HuH-7 (cell line): ENCODE results near the gene SYNGR2.

Experiments
- DNase-seq: peaks from one replicate; pipeline ENCODE4 v3.0.0; 2011; ENCODE audit warnings: low spot score

SYNGR2 gene

GRCh38 chr17:78168242-78168902 lies at the start of gene SYNGR2:
Gene SYNGR2 (plus strand): TSS chr17:78168581. CDS start chr17:78168617, 36 bp downstream.
- peak; percentile 93 for DNase-seq

- no peak for DNase-seq
Measured at GRCh38 chr17:78118801-78119241, 49.6 kb upstream of the SYNGR2 start.

GRCh38 chr17:78120537-78120936 lies 47.8 kb upstream of the SYNGR2 start:
- DNase-seq: no peak

- DNase-seq: no peak
Measured at GRCh38 chr17:78120971-78121800, 47.2 kb upstream of the SYNGR2 start.

DNA sequence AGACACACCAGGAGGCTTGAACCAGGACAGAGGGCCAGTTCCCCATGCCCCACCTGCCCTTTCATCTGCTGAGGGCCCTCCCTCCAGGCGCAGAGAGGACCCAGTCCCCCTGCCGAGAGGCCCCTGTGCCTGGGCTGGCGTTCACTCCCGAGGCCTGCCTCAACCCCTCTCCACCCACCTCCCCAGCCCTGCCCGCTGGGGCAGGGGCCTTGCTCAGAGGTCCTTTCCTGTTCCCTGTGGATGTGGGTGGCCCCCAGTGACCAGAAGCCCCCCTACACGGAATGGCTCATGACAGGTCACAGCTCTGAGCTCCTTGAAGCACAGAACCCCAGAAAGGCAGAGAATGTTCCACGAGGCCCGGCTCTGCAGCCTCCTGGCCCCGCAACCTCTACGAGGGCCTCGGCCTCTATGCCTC lies 46.6 kb upstream of the SYNGR2 start:
- no peak for DNase-seq

DNA sequence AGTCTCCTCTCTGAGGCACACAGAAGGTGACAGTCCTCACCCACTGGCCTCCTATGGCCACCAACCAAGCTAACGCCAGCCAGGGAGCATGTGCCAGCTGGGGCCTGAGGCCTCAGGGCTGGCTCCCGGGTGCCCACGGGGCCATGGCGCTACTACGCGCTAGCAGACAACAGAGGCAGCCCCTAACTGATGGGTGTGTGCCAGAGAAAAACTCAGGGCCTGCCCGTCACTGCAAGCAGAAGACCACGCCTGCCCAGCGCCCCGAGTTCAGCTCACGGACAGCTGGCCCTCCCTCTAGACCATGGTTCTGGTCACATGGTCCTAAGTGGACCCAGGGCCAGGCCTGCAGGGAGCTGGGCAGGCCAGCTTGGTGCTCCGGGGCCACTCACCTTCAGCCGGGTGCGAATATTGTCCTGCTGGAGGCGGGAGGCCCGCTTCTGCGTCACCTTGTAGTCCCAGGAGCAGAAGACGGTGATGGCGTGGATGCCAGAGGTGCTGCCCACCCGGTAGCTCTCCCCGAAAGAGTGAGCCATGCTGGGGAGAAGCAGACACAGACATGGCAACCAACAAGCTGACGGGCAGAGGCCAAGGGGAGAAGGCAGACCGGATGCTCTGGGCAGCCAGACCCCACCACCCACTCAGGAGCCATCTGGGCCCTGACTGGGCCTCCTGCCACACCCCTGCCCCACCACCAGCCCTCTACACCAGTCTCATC lies 46.0 kb upstream of the SYNGR2 start:
- DNase-seq: no peak

GRCh38 chr17:78122931-78123249 lies 45.5 kb upstream of the SYNGR2 start:
- DNase-seq: no peak

DNA sequence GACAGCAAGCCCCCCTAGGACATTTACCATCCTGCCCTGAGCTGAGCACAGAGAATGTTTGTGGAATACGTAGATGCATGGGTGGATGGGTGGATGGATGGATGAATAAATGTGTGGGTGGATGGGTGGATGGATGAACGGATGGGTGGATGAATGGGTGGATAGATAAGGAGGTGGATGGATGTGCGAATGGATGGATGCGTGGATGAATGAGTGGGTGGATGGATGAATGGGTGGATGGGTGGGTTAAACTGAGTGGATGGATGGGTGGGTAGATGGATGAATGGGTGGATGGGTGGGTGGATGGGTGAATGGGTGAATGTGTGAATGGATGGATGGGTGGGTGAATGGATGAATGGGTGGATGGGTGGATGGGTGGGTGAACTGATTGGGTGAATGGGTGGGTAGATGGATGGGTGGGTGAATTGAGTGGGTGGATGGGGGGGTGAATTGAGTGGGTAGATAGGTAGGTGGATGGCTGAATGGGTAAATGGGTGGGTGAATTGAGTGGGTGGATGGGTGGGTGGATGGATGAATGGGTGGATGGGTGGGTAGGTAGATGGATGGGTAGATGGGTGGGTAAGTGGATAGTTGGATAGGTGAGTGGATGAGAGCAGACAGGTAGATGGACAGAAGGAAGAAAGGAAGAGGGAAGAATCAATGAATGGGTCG lies 45.0 kb upstream of the SYNGR2 start:
- no peak for DNase-seq

GRCh38 chr17:78124081-78124835 lies 44.1 kb upstream of the SYNGR2 start:
- DNase-seq: no peak

DNA sequence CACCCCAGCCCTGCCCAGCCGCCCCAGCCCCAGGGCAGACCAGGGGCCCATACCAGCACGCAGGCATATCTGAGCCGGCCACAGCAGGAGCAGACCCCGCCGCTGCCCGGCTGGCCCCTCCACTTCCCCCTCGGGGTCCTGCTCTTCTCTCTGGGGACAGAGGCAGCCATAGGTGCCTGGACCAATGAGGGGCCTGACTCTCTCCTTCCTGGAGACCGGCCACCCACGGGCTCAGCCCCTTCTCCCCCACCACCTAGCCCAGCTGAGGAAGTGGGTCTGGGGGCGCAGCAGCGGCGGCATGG lies 43.6 kb upstream of the SYNGR2 start:
- no peak for DNase-seq

DNA sequence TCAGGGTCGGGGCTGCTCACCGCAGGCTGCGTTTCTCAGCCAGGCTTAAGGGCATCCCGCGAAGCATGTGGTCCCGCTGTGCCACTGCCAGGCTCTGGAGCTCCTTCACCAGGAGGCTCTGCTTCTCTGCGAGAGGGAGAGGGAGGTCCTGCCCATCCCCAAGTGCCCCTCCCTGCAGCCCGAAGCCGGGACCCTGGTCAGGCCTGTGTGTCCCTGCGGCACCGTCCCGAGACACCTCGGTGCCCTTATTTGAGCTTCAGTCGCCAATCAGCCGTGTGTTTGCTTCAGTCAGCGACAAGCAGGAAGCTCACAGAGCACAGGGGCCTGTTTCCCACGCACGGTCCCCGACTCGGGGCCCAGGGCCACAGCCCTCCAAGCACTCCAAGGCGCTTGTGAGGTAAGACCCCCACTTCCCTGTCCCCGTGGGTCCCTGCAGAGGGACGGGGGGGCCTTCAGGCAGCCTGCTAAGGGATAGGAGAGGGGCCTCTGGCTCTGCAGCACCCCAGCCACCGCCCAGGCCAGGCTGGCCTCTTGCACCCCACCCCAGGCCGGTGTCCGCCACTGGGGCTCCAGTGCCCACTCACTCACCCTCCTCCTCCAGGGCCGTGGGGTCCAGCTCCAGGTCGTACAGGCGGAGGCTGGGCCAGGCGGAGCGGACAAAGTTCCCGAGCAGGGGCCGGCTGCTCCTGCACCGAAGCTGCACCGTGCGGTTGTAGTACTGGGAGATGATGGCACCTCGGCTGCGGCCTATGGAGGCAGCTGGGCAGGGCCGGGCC lies 43.1 kb upstream of the SYNGR2 start:
- no peak for DNase-seq

- DNase-seq: no peak
Measured at GRCh38 chr17:78125976-78126894, 42.1 kb upstream of the SYNGR2 start.

- no peak for DNase-seq
Measured at GRCh38 chr17:78126895-78127238, 41.5 kb upstream of the SYNGR2 start.

GRCh38 chr17:78127239-78127887 lies 41.0 kb upstream of the SYNGR2 start:
- DNase-seq: no peak

GRCh38 chr17:78127888-78128550 lies 40.4 kb upstream of the SYNGR2 start:
- DNase-seq: peak; percentile 67

DNA sequence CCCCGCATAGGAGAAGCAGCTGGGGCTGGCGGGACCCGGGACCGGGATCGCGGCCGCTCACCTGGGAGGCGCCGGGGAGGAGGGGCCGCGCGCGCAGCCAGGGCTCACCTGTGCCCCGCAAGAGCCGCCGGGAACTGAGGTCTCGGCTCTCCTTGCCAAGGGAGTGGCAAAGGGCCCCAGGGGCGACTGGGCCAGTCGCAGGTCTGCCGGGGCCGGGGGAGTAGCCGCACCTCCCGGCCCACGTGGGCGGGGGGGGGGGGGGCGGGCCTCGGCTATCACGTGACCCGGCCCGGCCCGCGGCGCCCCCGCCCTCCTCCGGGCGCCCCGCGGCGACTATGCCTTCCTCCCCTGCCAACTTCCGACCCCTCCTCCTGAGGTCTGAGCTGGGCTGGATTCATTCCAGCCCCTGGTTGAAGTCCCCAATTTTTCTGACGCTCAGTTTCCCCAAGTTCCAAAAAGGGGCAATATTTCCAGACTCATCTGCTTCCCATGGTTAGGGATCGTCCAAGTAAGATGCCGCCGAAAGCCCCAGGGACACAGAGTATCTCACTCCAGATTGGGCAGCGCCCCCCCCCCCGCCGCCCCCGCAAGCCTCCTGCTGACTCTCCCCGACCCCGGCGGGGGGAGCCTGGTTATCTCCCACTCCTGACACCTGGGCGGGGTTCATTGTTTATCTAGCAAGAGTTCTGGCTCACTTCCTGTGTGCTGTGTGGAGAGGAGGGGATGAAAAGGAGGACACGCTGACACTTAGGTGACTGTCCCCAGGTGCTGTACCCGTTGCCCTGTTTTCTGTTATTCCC lies 39.6 kb upstream of the SYNGR2 start, which contains the start of gene TMC6:
TMC6 (minus strand) TSS at position 205 of the 800 bp plus-strand sequence. CDS start 1,923 bp downstream, outside the sequence.
- DNase-seq: peak; percentile 93

DNA sequence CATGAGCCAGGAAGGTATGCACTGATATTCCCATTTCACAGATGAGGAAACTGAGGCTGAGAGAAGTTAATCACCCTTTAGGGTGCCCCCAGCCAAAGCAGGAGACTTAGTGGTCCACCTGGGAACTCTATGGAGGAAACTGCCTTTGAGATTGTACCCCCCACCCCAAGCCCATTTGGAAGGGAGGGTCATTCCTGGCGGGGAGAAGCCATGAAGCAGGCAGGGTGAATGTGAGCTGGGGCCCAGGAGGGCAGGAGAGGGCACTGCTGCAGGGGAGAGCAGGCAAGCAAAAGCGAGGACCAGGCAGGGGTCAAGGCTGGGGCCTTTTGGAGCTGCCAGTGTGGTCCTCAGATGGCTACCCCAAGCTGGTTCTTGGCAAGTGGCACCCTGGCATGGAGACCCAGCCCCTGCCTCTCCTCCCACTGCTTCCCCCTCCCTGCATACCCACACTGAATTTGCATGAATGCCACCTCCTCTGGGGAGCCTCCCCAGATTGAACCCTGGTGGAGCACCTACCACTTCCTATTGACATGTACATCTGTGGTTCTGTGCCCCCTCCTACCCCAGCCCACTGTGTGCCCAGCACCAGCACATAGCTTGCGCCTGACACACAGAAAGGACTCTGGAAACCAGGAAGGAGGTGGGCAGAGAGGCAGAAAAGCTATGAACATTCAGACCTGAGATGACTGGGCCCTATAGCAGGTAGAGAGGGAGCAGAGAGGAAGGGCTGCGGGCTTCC lies 38.9 kb upstream of the SYNGR2 start:
- no peak for DNase-seq
